Measurements from ENCODE around the gene ANKRD53. TPM values are rescaled to one million over a fixed set of nuclear protein-coding genes. Genes with fewer than 3 reads are reported as not detected.
"Not testable (repeated sequence)": the region's sequence is repeated elsewhere in the genome, so short reads cannot be mapped to it uniquely, and the experiment has no call there.

ANKRD53 gene

DNA sequence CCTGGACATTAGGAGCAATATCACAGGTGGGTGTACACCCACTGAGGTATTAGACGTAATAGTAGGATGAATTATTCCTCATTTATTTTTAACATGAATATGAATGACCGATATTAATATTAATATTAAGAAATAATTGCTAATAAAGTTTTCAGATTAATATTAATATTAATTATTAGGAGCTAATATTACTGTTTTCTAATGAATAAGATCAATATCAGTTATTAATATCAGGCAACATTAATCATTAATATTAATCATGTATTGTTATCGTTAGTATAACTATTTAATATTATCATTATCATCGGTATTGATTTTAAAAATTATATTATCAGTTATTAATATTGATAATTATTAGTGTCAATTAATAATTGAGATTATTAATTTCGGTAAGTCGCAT, 41.6 kb downstream of the ANKRD53 start:
- not testable (repeated sequence) for H4K8ac ChIP-seq (ENCODE audit: low read length); H2BK12ac ChIP-seq (ENCODE audit: low read length in 2 of 2); H3K9ac ChIP-seq (ENCODE audit: low read length); H2BK120ac ChIP-seq (ENCODE audit: low read depth, low read length); H3K18ac ChIP-seq (ENCODE audit: low read depth in 1 of 2, low read length in 2 of 2); H3K4me2 ChIP-seq (ENCODE audit: low read length, poor library complexity, severe bottlenecking); H3K79me1 ChIP-seq (replicated peaks; ENCODE audit: low read length, poor library complexity, severe bottlenecking); H3K4me1 ChIP-seq (ENCODE audit: control insufficient read depth, insufficient read depth, low read depth, low read length); H3K23ac ChIP-seq (ENCODE audit: low read length in 2 of 2); H3K4ac ChIP-seq (ENCODE audit: low read depth in 1 of 2, low read length in 2 of 2); H3K4me3 ChIP-seq (ENCODE audit: insufficient read depth in 1 of 2, low read depth in 1 of 2, low read length in 2 of 2); H2AFZ ChIP-seq (ENCODE audit: low read depth, low read length); H3K27me3 ChIP-seq (ENCODE audit: control insufficient read depth in 1 of 2, insufficient read depth in 1 of 2, low read length in 2 of 2); H3K27ac ChIP-seq (ENCODE audit: low read length, poor library complexity, severe bottlenecking); H3K36me3 ChIP-seq (ENCODE audit: control insufficient read depth in 1 of 2, insufficient read depth in 2 of 2, low read depth in 1 of 2, low read length in 2 of 2); H4K91ac ChIP-seq (ENCODE audit: low read length); H2AK5ac ChIP-seq (ENCODE audit: low read length, severe bottlenecking); DNase-seq; H2BK5ac ChIP-seq (ENCODE audit: low read depth, low read length, poor library complexity, severe bottlenecking); H3K9me3 ChIP-seq (ENCODE audit: control insufficient read depth, low read length); H2BK15ac ChIP-seq (ENCODE audit: low read depth, poor library complexity, severe bottlenecking); H3K14ac ChIP-seq (ENCODE audit: low read length in 2 of 2)
- WGBS = 100% methylated on average over 2 of the region's 6 CpGs

DNA sequence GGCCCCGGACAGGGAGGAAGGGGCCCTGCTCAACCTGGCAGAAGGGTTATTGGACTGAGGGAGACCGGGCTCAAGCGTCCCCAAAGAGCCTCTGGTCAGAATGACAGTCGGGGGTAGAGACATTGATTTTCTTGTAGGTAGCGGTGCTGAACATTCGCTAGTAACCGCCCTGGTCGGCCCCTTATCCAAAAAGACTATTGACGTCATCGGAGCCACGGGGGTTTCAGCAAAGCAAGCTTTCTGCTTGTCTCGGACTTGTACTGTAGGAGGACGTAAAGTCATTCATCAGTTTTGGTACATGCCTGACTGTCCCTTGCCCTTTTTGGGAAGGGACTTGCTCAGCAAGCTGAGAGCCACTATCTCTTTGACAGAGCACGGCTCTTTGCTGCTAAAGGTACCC, 43.0 kb downstream of the ANKRD53 start:
- not testable (repeated sequence) for H2AFZ ChIP-seq (ENCODE audit: low read depth, low read length); H3K4me3 ChIP-seq (ENCODE audit: insufficient read depth in 1 of 2, low read depth in 1 of 2, low read length in 2 of 2); H3K23ac ChIP-seq (ENCODE audit: low read length in 2 of 2); H3K9me3 ChIP-seq (ENCODE audit: control insufficient read depth, low read length); H2BK120ac ChIP-seq (ENCODE audit: low read depth, low read length); H3K4me1 ChIP-seq (ENCODE audit: control insufficient read depth, insufficient read depth, low read depth, low read length); H3K36me3 ChIP-seq (ENCODE audit: control insufficient read depth in 1 of 2, insufficient read depth in 2 of 2, low read depth in 1 of 2, low read length in 2 of 2); H2AK5ac ChIP-seq (ENCODE audit: low read length, severe bottlenecking); H3K79me1 ChIP-seq (replicated peaks; ENCODE audit: low read length, poor library complexity, severe bottlenecking); DNase-seq; H2BK5ac ChIP-seq (ENCODE audit: low read depth, low read length, poor library complexity, severe bottlenecking); H3K4me2 ChIP-seq (ENCODE audit: low read length, poor library complexity, severe bottlenecking); H3K4ac ChIP-seq (ENCODE audit: low read depth in 1 of 2, low read length in 2 of 2); H3K27ac ChIP-seq (ENCODE audit: low read length, poor library complexity, severe bottlenecking); H3K18ac ChIP-seq (ENCODE audit: low read depth in 1 of 2, low read length in 2 of 2); H3K27me3 ChIP-seq (ENCODE audit: control insufficient read depth in 1 of 2, insufficient read depth in 1 of 2, low read length in 2 of 2); H2BK15ac ChIP-seq (ENCODE audit: low read depth, poor library complexity, severe bottlenecking); H4K91ac ChIP-seq (ENCODE audit: low read length); H2BK12ac ChIP-seq (ENCODE audit: low read length in 2 of 2); H4K8ac ChIP-seq (ENCODE audit: low read length); H3K14ac ChIP-seq (ENCODE audit: low read length in 2 of 2); H3K9ac ChIP-seq (ENCODE audit: low read length)
- WGBS = 84% methylated on average over 14 of the region's 14 CpGs

DNA sequence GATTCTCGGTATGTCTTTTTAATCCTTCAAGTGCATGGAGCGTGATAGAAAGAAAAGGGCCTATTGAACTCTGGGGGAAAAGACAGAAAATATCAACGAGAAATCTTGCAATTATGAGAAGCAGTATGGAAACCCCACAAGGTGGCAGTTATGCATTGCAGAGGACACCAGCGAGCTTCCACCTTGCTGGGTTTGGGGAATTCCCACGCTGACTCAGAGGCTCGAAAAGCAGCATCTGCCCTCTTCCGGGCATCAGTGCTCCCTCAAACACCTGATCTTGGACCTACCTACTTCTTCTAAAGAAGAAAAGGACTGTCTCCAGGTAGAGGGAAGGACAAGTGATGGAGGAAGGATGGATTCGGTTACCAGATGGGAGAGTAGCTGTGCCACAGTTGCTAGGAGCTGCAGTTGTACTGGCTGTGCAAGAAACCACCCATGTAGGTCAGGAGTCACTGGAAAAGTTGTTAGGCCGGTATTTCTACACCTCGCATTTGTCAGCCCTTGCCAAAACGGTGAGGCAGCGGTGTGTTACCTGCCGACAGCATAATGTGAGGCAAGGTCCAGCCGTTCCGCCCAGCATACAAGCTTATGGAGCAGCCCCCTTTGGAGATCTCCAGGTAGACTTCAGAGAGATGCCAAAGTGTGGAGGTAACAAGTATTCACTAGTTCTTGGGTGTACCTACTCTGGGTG, 45.3 kb downstream of the ANKRD53 start:
- H3K27ac ChIP-seq (ENCODE audit: low read length, poor library complexity, severe bottlenecking); H3K9me3 ChIP-seq (ENCODE audit: control insufficient read depth, low read length); H3K27me3 ChIP-seq (ENCODE audit: control insufficient read depth in 1 of 2, insufficient read depth in 1 of 2, low read length in 2 of 2); H3K14ac ChIP-seq (ENCODE audit: low read length in 2 of 2); H3K9ac ChIP-seq (ENCODE audit: low read length); H3K4ac ChIP-seq (ENCODE audit: low read depth in 1 of 2, low read length in 2 of 2); H4K91ac ChIP-seq (ENCODE audit: low read length); H2BK12ac ChIP-seq (ENCODE audit: low read length in 2 of 2); H3K4me3 ChIP-seq (ENCODE audit: insufficient read depth in 1 of 2, low read depth in 1 of 2, low read length in 2 of 2); H2AFZ ChIP-seq (ENCODE audit: low read depth, low read length); H4K8ac ChIP-seq (ENCODE audit: low read length); H2AK5ac ChIP-seq (ENCODE audit: low read length, severe bottlenecking); H3K4me2 ChIP-seq (ENCODE audit: low read length, poor library complexity, severe bottlenecking); H3K23ac ChIP-seq (ENCODE audit: low read length in 2 of 2); H2BK5ac ChIP-seq (ENCODE audit: low read depth, low read length, poor library complexity, severe bottlenecking); H3K18ac ChIP-seq (ENCODE audit: low read depth in 1 of 2, low read length in 2 of 2); H2BK15ac ChIP-seq (ENCODE audit: low read depth, poor library complexity, severe bottlenecking); H3K36me3 ChIP-seq (ENCODE audit: control insufficient read depth in 1 of 2, insufficient read depth in 2 of 2, low read depth in 1 of 2, low read length in 2 of 2); H3K4me1 ChIP-seq (ENCODE audit: control insufficient read depth, insufficient read depth, low read depth, low read length); H3K79me1 ChIP-seq (replicated peaks; ENCODE audit: low read length, poor library complexity, severe bottlenecking); H2BK120ac ChIP-seq (ENCODE audit: low read depth, low read length); DNase-seq: not testable (repeated sequence)
- WGBS = 74% methylated on average over 12 of the region's 15 CpGs

Small RNAs within 50 kb of the gene (small RNA-seq; reads per million reads assigned to genes)
- not detected for gene RN7SL160P (ENCODE audit: low read depth)

Measured in mesenchymal stem cell (in vitro differentiated cells and primary cell).